Hematopoietic multipotent progenitor cell treated with erythropoietin and hydrocortisone succinate and interleukin-3 and kit ligand, for 15 days (in vitro differentiated cells): ENCODE data around the gene TMEM144.
"Not testable (repeated sequence)": the region's sequence is repeated elsewhere in the genome, so short reads cannot be mapped to it uniquely, and the experiment has no call there.

Experiments used
- DNase-seq: peaks from one replicate; pipeline ENCODE4 v3.0.0-alpha.2; 2015; ENCODE audit warnings: low spot score

Gene TMEM144

GRCh38 chr4:158192439-158193158 lies 17.7 kb upstream of the TMEM144 start:
- DNase-seq, result no peak

GRCh38 chr4:158193171-158193749 lies 17.0 kb upstream of the TMEM144 start:
- peak; percentile 34 for DNase-seq

- no peak for DNase-seq
Observed at GRCh38 chr4:158195297-158195696, 15.0 kb upstream of the TMEM144 start.

GRCh38 chr4:158197194-158197776 lies 13.0 kb upstream of the TMEM144 start:
- DNase-seq, result no peak

GRCh38 chr4:158200214-158200613 lies 10.1 kb upstream of the TMEM144 start:
- no peak for DNase-seq

GRCh38 chr4:158201322-158201721 lies 9.0 kb upstream of the TMEM144 start:
- no peak for DNase-seq

- DNase-seq, result no peak
Observed at GRCh38 chr4:158201876-158202275, 8.4 kb upstream of the TMEM144 start.

GRCh38 chr4:158202481-158202880 lies 7.8 kb upstream of the TMEM144 start:
- no peak for DNase-seq

GRCh38 chr4:158203436-158203835 lies 6.8 kb upstream of the TMEM144 start:
- no peak for DNase-seq

GRCh38 chr4:158203929-158204328 lies 6.4 kb upstream of the TMEM144 start:
- no peak for DNase-seq

GRCh38 chr4:158208963-158209640 lies 1.2 kb upstream of the TMEM144 start:
- DNase-seq, result no peak

- no peak for DNase-seq
Observed at GRCh38 chr4:158211222-158211621, 936 bp downstream of the TMEM144 start.

- DNase-seq, result no peak
Observed at GRCh38 chr4:158213466-158213865, 3.2 kb downstream of the TMEM144 start.

GRCh38 chr4:158214856-158215255 lies 4.6 kb downstream of the TMEM144 start:
- DNase-seq, result no peak

GRCh38 chr4:158217763-158218162 lies 7.5 kb downstream of the TMEM144 start:
- no peak for DNase-seq

GRCh38 chr4:158219623-158220022 lies 9.3 kb downstream of the TMEM144 start:
- no peak for DNase-seq

GRCh38 chr4:158224318-158224717 lies 14.0 kb downstream of the TMEM144 start:
- DNase-seq, result not testable (repeated sequence)

GRCh38 chr4:158224999-158225398 lies 14.7 kb downstream of the TMEM144 start:
- peak; percentile 23 for DNase-seq

- DNase-seq, result not testable (repeated sequence)
Observed at GRCh38 chr4:158227880-158228279, 17.6 kb downstream of the TMEM144 start.

GRCh38 chr4:158228399-158228798 lies 18.1 kb downstream of the TMEM144 start:
- DNase-seq, result not testable (repeated sequence)

GRCh38 chr4:158229768-158230167 lies 19.5 kb downstream of the TMEM144 start:
- DNase-seq, result no peak

- DNase-seq, result no peak
Observed at GRCh38 chr4:158234671-158235070, 24.4 kb downstream of the TMEM144 start.
